ENCODE measurements around the gene MAP6D1. TPM values are rescaled to one million over a fixed set of nuclear protein-coding genes. Genes with fewer than 3 reads are reported as not detected.

Gene MAP6D1
- total RNA-seq (1 to 10 TPM in 3 of 5 experiments, under 1 TPM in 2; 0.81 to 2.9 (median 1.2) TPM), polyA plus RNA-seq (not detected), total RNA-seq (not detected)

DNA sequence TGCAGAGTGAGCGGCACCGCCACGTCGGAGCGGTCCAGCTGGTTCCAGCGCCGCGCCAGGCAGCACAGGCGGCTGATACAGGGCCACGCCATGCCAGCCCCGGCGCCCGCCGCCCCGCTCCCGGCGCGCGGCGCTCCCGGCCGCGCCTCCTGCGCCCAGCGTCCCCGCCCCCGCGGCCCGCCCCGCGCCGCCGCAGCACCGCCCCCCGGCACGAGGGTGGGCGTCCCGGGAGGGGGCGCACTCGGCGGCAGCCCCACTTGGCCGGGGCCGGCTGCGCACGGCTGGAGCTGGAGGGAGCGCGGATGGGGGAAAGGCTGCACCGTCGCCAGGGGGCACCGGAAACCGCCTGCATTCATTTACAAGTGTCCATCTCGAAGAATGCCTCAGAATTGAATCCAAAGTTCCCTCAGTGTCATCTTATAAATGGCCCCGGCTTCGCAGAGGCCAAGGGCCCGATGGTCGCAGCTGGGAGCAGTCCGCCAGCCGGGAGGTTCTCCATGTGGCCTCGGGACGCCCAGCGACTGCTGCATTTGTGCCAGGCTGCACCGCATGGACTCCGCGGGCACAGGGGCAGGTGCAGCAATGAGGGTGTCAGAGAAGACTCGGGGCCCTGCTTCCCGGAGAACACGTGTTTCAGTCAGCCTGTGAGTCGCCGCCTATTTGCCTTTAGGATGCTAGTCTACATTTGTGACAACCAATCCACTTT, at the start of gene MAP6D1:
Gene MAP6D1 (minus strand): TSS at position 122 of the 706 bp plus-strand sequence. CDS start 30 bp downstream, at position 92.
- H3K4me1 ChIP-seq (ENCODE audit: control insufficient read depth in 2 of 2, insufficient read depth in 2 of 2, low read length in 2 of 2), result peaks cover 7 to 11% of the 10 kb centered on the region in 2 donors
- ChIA-PET POLR2A (interaction anchor here (1.7 kb wide), 1 partner anchor 10 kb away, joined by 4 read pairs; no protein-coding TSS in a partner anchor), CTCF (no interaction called here)
- H3K27ac ChIP-seq (ENCODE audit: low read depth, low read length), result peak within 1 kb of the TSS; percentile 55
- H3K4me3 ChIP-seq (ENCODE audit: low read length), result peak within 1 kb of the TSS; percentile 56
- peaks cover 5 to 15% (median 14%) of the 10 kb centered on the region in 7 donors for H3K4me1 Mint-ChIP-seq
- peaks cover 0 to 16% (median 0%) of the 10 kb centered on the region in 3 experiments for H3K36me3 ChIP-seq (ENCODE audit: control insufficient read depth in 2 of 3, insufficient read depth in 3 of 3, low read length in 3 of 3)
- peak within 1 kb of the TSS; percentile 77 to 90 (median 82) for H3K4me3 Mint-ChIP-seq
- H3K27ac Mint-ChIP-seq, result peak within 1 kb of the TSS in 8 of 9 donors; percentile 36 to 77 (median 70)
- H3K27me3 Mint-ChIP-seq, result peaks cover 0 to 22% (median 0%) of the 10 kb centered on the region in 5 donors
- ATAC-seq (peak; percentile 79), DNase-seq (peak; percentile 16 to 56 (median 32))
- H3K9me3 ChIP-seq (ENCODE audit: control insufficient read depth in 2 of 3, low read length in 3 of 3), result no peaks in the 10 kb centered on the region
- peaks cover 0 to 4% (median 0%) of the 10 kb centered on the region in 11 donors for H3K9me3 Mint-ChIP-seq
- H3K36me3 Mint-ChIP-seq, result peaks cover 0 to 7% (median 3%) of the 10 kb centered on the region in 5 donors
- H3K27me3 ChIP-seq (ENCODE audit: control insufficient read depth in 2 of 2, insufficient read depth in 2 of 2, low read length in 2 of 2), result no peaks in the 10 kb centered on the region
- intact Hi-C loops (cut with micrococcal nuclease), result loop anchor here (1.0 kb wide), 1 partner anchor 59 kb away; the partner anchor contains the start of gene PARL (in 2 of the 2)

GRCh38 chr3:183873914-183874313, 48.5 kb upstream of the MAP6D1 start:
- Mint-ChIP-seq H3K4me3 (peak overlapping the region in 1 of 10 donors; percentile 9), H3K27me3 (no peaks in the 10 kb centered on the region), H3K27ac (no peak overlapping the region), H3K36me3 (peaks cover 0 to 16% (median 12%) of the 10 kb centered on the region in 5 donors), H3K9me3 (no peaks in the 10 kb centered on the region), H3K4me1 (peaks cover 28 to 79% (median 66%) of the 10 kb centered on the region in 7 donors)
- H3K9me3 ChIP-seq (ENCODE audit: control insufficient read depth in 2 of 3, low read length in 3 of 3), result no peaks in the 10 kb centered on the region
- DNase-seq (no peak), ATAC-seq (no peak)
- intact Hi-C loops (cut with micrococcal nuclease), result no loop called here
- H3K4me3 ChIP-seq (ENCODE audit: low read length), result no peak overlapping the region
- peaks cover 0 to 10% (median 0%) of the 10 kb centered on the region in 3 experiments for H3K36me3 ChIP-seq (ENCODE audit: control insufficient read depth in 2 of 3, insufficient read depth in 3 of 3, low read length in 3 of 3)
- H3K27me3 ChIP-seq (ENCODE audit: control insufficient read depth in 2 of 2, insufficient read depth in 2 of 2, low read length in 2 of 2), result no peaks in the 10 kb centered on the region
- H3K27ac ChIP-seq (ENCODE audit: low read depth, low read length), result no peak overlapping the region
- H3K4me1 ChIP-seq (ENCODE audit: control insufficient read depth in 2 of 2, insufficient read depth in 2 of 2, low read length in 2 of 2), result peaks cover 0 to 14% of the 10 kb centered on the region in 2 donors
- CTCF ChIA-PET, result no interaction called here
- POLR2A ChIA-PET, result interaction anchor here (1.4 kb wide), 1 partner anchor 11 kb away, joined by 5 read pairs; the partner anchor contains the start of gene PARL

DNA sequence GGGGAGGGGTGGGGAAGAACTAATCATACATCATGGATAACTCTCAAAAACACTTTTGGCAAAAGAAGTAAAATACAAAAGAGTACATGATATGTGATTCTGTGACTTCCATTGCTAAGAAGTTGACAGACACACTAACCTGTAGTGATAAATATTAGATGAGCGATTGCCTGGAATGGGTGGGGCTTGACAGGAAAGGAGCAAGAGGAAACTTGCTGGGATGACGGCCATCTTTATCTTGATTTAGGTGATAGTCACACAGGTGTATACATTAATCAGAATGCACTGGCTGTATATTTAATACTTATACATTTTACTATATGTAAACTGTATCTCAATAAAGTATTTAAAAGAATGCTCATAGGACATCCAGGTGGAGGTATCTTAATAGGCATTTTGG, 46.2 kb upstream of the MAP6D1 start:
- peaks cover 13 to 58% (median 48%) of the 10 kb centered on the region in 7 donors for H3K4me1 Mint-ChIP-seq
- no peak for ATAC-seq
- no peak overlapping the region for H3K27ac ChIP-seq (ENCODE audit: low read depth, low read length)
- H3K36me3 ChIP-seq (ENCODE audit: control insufficient read depth in 2 of 3, insufficient read depth in 3 of 3, low read length in 3 of 3), result peaks cover under 1 to 28% (median 7%) of the 10 kb centered on the region in 3 experiments
- no peaks in the 10 kb centered on the region for H3K27me3 Mint-ChIP-seq
- peaks cover 0 to 14% of the 10 kb centered on the region in 2 donors for H3K4me1 ChIP-seq (ENCODE audit: control insufficient read depth in 2 of 2, insufficient read depth in 2 of 2, low read length in 2 of 2)
- intact Hi-C loops (cut with micrococcal nuclease), result no loop called here
- no peak overlapping the region for H3K4me3 Mint-ChIP-seq
- H3K9me3 Mint-ChIP-seq, result no peaks in the 10 kb centered on the region
- peak overlapping the region in 1 of 9 donors; percentile 5 for H3K27ac Mint-ChIP-seq
- H3K4me3 ChIP-seq (ENCODE audit: low read length), result no peak overlapping the region
- CTCF ChIA-PET, result no interaction called here
- H3K36me3 Mint-ChIP-seq, result peaks cover 0 to 11% (median 6%) of the 10 kb centered on the region in 5 donors
- H3K9me3 ChIP-seq (ENCODE audit: control insufficient read depth in 2 of 3, low read length in 3 of 3), result no peaks in the 10 kb centered on the region
- H3K27me3 ChIP-seq (ENCODE audit: control insufficient read depth in 2 of 2, insufficient read depth in 2 of 2, low read length in 2 of 2), result no peaks in the 10 kb centered on the region
- DNase-seq, result no peak
- POLR2A ChIA-PET, result interaction anchor here (0.8 kb wide), 1 partner anchor 27 kb away, joined by 3 read pairs; no protein-coding TSS in a partner anchor

DNA sequence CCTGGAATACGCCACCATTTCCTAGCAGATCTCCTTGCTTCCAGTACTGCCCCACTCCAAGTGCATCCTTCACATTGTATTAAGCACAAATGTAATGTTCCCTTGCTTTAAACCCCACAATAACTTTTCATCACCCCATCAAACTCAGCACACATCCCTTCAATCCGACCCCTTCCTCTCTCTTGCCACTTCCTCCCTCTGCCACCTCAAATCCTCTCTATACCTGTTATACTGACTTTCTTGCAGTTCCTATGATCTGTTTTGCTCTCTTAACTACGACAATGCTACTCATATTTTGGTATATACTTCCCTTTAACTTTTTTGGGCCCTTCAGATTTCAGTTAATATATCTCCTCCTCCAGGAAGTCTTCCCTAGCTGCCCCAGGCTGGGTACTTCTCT, 45.2 kb upstream of the MAP6D1 start:
- H3K4me3 Mint-ChIP-seq, result peak overlapping the region in 4 of 10 donors; percentile 0 to 2 (median 2)
- ChIA-PET POLR2A (no interaction called here), CTCF (no interaction called here)
- no peak overlapping the region for H3K4me3 ChIP-seq (ENCODE audit: low read length)
- no peaks in the 10 kb centered on the region for H3K9me3 Mint-ChIP-seq
- H3K36me3 ChIP-seq (ENCODE audit: control insufficient read depth in 2 of 3, insufficient read depth in 3 of 3, low read length in 3 of 3), result peaks cover 6 to 31% (median 15%) of the 10 kb centered on the region in 3 experiments
- H3K4me1 Mint-ChIP-seq, result peaks cover 13 to 48% (median 44%) of the 10 kb centered on the region in 7 donors
- H3K27ac Mint-ChIP-seq, result peak overlapping the region in 8 of 9 donors; percentile 1 to 64 (median 8)
- H3K4me1 ChIP-seq (ENCODE audit: control insufficient read depth in 2 of 2, insufficient read depth in 2 of 2, low read length in 2 of 2), result peaks cover 0 to 14% of the 10 kb centered on the region in 2 donors
- no peaks in the 10 kb centered on the region for H3K27me3 ChIP-seq (ENCODE audit: control insufficient read depth in 2 of 2, insufficient read depth in 2 of 2, low read length in 2 of 2)
- no peaks in the 10 kb centered on the region for H3K27me3 Mint-ChIP-seq
- intact Hi-C loops (cut with micrococcal nuclease), result no loop called here
- ATAC-seq (peak; percentile 53), DNase-seq (peak in 5 of 9 donors; percentile 24 to 52 (median 36))
- H3K36me3 Mint-ChIP-seq, result peaks cover 0 to 14% (median 6%) of the 10 kb centered on the region in 5 donors
- H3K9me3 ChIP-seq (ENCODE audit: control insufficient read depth in 2 of 3, low read length in 3 of 3), result no peaks in the 10 kb centered on the region
- peak overlapping the region; percentile 27 for H3K27ac ChIP-seq (ENCODE audit: low read depth, low read length)

DNA sequence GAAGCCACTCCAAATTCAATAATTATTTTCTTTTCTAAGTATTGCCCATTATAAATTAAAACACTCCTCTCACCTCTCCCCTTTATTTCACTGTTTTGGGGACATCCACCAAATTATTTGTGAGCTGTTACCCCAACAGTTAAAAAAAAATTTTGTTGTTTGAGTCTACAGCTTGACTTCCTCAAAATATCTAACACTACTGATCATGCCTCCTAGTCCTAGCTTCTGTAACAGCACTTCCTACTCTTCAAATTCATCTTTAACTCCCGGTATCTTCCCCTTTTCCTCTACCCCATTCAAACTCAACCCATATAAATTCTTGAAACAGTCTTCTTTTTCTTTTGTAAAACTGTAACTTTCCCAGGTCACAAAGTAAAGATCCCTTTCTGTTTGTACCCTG, 43.4 kb upstream of the MAP6D1 start:
- Histone ChIP-seq H3K4me3 (ENCODE audit: low read length) (no peak overlapping the region), H3K36me3 (ENCODE audit: control insufficient read depth in 2 of 3, insufficient read depth in 3 of 3, low read length in 3 of 3) (peaks cover 6 to 42% (median 28%) of the 10 kb centered on the region in 3 experiments), H3K27me3 (ENCODE audit: control insufficient read depth in 2 of 2, insufficient read depth in 2 of 2, low read length in 2 of 2) (no peaks in the 10 kb centered on the region), H3K27ac (ENCODE audit: low read depth, low read length) (no peak overlapping the region), H3K9me3 (ENCODE audit: control insufficient read depth in 2 of 3, low read length in 3 of 3) (no peaks in the 10 kb centered on the region), H3K4me1 (ENCODE audit: control insufficient read depth in 2 of 2, insufficient read depth in 2 of 2, low read length in 2 of 2) (peaks cover 0 to 11% of the 10 kb centered on the region in 2 donors)
- Mint-ChIP-seq H3K27ac (peak overlapping the region in 2 of 9 donors; percentile 1 to 48), H3K36me3 (peaks cover 0 to 24% (median 8%) of the 10 kb centered on the region in 5 donors), H3K4me1 (peaks cover 13 to 37% (median 34%) of the 10 kb centered on the region in 7 donors), H3K27me3 (no peaks in the 10 kb centered on the region), H3K9me3 (no peaks in the 10 kb centered on the region), H3K4me3 (no peak overlapping the region)
- CTCF ChIA-PET, result no interaction called here
- intact Hi-C loops (cut with micrococcal nuclease), result no loop called here
- DNase-seq, result no peak
- POLR2A ChIA-PET, result interaction anchor here (0.6 kb wide), 1 partner anchor 428 kb away, joined by 3 read pairs; no protein-coding TSS in a partner anchor
- peak; percentile 70 for ATAC-seq

DNA sequence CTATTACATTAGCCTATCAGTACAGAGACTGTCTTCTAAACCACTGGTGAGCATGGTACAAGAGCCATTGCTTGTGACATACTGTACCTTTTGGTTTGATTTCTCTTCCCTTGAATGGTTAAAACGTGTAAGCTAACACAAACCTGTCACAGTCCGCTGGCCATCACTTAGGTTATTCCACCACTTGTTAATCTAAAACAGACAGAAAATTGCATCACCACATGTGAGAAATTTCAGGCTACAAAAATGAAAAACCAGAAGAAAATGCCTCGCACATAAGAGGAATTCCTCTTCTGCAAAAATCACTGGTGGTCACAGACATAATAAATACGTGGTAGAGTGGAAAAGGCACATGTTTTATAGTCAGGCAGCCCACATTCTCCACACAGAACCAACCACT, 37.2 kb upstream of the MAP6D1 start:
- ChIA-PET POLR2A (interaction anchor here (0.6 kb wide), 1 partner anchor 156 kb away, joined by 3 read pairs; no protein-coding TSS in a partner anchor), CTCF (interaction anchor here (0.7 to 1.2 kb wide), 2 partner anchors 22 to 401 kb away, joined by 3 to 4 read pairs; partner anchors contain the start of gene PARL)
- intact Hi-C loops (cut with micrococcal nuclease), result no loop called here
- no peaks in the 10 kb centered on the region for H3K27me3 Mint-ChIP-seq
- Histone ChIP-seq H3K4me3 (ENCODE audit: low read length) (no peak overlapping the region), H3K36me3 (ENCODE audit: control insufficient read depth in 2 of 3, insufficient read depth in 3 of 3, low read length in 3 of 3) (peaks cover 21 to 80% (median 30%) of the 10 kb centered on the region in 3 experiments), H3K4me1 (ENCODE audit: control insufficient read depth in 2 of 2, insufficient read depth in 2 of 2, low read length in 2 of 2) (no peaks in the 10 kb centered on the region), H3K27ac (ENCODE audit: low read depth, low read length) (no peak overlapping the region), H3K9me3 (ENCODE audit: control insufficient read depth in 2 of 3, low read length in 3 of 3) (no peaks in the 10 kb centered on the region), H3K27me3 (ENCODE audit: control insufficient read depth in 2 of 2, insufficient read depth in 2 of 2, low read length in 2 of 2) (no peaks in the 10 kb centered on the region)
- peaks cover 0 to 7% (median 0%) of the 10 kb centered on the region in 7 donors for H3K4me1 Mint-ChIP-seq
- DNase-seq, result no peak
- H3K36me3 Mint-ChIP-seq, result peaks cover 10 to 58% (median 17%) of the 10 kb centered on the region in 5 donors
- no peak overlapping the region for H3K27ac Mint-ChIP-seq
- no peak overlapping the region for H3K4me3 Mint-ChIP-seq
- ATAC-seq, result no peak
- no peaks in the 10 kb centered on the region for H3K9me3 Mint-ChIP-seq

Measured in naive thymus-derived CD4-positive, alpha-beta T cell (primary cell).